Vein endothelial cell (primary cell): ENCODE data around the gene SEMA6B. TPM values are rescaled to one million over a fixed set of nuclear protein-coding genes. Genes with fewer than 3 reads are reported as not detected.

Source experiments
- total RNA-seq: library from RNA; depleted of rRNA; stranded (reverse); fragments of >200 nt; gene quantifications from 2 replicates; pipeline ENCODE4 v1.2.3, GENCODE V29; 2012

Gene SEMA6B, protein sequence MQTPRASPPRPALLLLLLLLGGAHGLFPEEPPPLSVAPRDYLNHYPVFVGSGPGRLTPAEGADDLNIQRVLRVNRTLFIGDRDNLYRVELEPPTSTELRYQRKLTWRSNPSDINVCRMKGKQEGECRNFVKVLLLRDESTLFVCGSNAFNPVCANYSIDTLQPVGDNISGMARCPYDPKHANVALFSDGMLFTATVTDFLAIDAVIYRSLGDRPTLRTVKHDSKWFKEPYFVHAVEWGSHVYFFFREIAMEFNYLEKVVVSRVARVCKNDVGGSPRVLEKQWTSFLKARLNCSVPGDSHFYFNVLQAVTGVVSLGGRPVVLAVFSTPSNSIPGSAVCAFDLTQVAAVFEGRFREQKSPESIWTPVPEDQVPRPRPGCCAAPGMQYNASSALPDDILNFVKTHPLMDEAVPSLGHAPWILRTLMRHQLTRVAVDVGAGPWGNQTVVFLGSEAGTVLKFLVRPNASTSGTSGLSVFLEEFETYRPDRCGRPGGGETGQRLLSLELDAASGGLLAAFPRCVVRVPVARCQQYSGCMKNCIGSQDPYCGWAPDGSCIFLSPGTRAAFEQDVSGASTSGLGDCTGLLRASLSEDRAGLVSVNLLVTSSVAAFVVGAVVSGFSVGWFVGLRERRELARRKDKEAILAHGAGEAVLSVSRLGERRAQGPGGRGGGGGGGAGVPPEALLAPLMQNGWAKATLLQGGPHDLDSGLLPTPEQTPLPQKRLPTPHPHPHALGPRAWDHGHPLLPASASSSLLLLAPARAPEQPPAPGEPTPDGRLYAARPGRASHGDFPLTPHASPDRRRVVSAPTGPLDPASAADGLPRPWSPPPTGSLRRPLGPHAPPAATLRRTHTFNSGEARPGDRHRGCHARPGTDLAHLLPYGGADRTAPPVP
- total RNA-seq, result 236 and 245 TPM in 2 replicates

DNA sequence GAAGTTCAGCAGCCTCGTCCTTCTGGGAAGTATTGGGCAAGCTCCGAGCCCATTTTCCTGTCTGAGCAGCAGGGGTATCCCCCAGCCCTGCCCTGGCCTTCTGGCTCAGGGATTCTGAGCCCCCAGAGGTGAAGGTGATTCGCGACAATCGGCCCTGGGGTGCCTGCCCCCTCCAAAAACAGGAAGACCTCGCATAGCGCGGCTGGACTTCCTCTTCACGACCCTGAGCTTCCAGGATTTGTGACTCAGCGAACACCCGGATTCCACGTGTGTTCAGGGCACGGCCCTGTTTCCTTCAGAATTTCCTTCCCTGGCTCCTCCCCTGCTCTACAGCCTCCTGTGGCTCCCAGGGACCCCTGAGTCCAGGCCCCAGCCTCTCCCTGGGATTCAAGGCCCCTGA is at the start of gene SEMA6B:
TSS of gene SEMA6B (minus strand) at position 116 of the 400 bp plus-strand sequence. CDS start 1,227 bp downstream, outside the sequence.

DNA sequence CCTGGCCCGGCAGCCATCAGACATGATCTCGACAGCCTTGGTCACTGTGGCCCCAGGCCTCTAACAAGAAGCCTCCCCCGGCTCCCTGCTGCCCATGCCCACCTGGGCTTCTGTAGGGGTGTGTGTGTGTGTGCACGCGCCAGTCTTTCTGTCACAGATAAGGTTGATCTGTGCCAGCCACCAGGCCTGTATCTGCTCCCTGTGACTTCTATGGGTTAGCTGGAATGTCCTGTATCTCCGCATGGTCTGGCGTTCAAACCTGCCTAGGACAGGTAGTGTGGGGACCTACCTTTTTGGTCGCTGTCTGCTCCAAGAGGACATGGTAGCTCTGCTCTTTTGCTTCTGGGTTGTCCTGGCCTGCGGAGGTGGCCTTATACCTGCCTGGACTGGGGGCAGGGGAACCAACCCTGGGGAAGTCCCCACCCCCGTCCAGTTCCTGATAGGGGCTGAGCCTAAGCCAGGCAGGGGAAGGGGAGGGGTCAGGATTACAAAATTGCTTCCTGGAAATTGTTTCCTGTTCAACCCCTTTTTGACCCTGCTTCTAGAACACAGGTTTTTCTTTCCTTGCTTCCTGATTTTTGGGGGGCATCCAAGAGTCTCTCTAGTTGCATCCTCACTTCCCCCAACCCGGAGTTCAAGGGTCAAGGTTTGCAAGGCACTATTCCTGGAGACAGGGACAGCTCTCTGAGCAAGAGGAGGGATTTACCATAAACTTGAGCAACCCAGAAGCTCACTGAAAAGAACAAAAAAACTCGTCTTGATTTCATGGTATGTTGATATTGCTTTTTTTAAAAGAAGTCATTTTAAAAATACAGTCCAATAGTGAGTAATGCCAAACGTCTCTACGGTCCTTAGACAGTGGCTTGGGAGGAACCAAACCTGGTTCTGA is 19.5 kb downstream of the SEMA6B start, which contains the start of gene LRG1:
TSS of gene LRG1 (minus strand) at position 344 of the 889 bp plus-strand sequence. CDS start at position 321, 23 bp downstream.

DNA sequence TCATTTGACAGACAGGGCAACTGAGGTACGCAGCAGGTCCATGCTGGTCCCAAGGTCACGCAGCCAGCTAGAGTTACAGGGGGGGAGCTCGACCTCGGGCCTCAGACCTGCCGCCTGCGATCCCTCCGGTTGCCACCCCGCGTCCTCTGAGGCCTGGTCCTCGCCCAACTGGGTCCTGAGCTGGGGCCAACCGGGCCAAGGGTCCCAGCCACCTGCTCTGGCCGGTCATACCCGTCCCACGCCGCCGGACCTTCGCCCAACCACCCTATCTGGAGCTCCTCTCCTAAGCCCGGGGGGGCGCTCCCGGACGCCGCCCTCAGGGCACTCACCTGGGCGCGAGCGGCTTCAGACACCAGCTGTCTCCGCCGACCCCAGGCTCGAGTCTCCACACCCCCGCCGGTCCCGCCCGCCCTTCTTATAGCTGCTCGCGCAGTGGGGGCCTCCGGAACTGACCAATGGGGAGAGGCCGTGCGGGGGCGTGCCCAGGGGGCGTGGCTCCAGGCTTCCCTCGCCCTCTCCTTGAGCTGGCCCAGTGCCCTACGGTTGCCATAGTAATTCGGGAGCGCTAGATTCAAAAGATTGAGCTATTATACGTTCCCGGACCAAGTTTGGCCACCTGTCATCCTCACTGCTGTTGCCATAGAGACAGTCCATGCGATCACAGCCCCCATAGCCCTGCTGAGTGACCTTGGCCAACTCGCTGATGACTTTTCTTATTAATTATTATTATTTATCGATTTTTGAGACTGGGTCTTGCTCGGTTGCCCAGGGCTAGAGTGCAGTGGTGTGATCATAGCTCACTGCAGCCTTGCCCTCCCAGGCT is 24.4 kb downstream of the SEMA6B start, which contains the start of gene PLIN5:
TSS of gene PLIN5 (minus strand) at position 389 of the 823 bp plus-strand sequence. CDS start 1,150 bp downstream, outside the sequence.

GRCh38 chr19:4518345-4519171 is 40.9 kb downstream of the SEMA6B start, which contains the start of gene PLIN4:
TSS of gene PLIN4 (minus strand) at chr19:4518486. CDS start at chr19:4518272, 214 bp downstream.

Other genes with a start within 250 kb of the SEMA6B start
- gene STAP2, start 220.9 kb downstream of the SEMA6B start, total RNA-seq, result 18.5 and 37.6 TPM in 2 replicates
- gene MPND, start 216.1 kb downstream of the SEMA6B start, total RNA-seq, result 6.3 and 8.8 TPM in 2 replicates
- 157 and 199 TPM in 2 replicates for gene SH3GL1, start 159.1 kb downstream of the SEMA6B start, total RNA-seq
- gene CHAF1A, start 157.0 kb downstream of the SEMA6B start, total RNA-seq, result 13.1 and 16.5 TPM in 2 replicates
- gene UBXN6, start 101.9 kb downstream of the SEMA6B start, total RNA-seq, result 83.8 and 109 TPM in 2 replicates
- 72.2 and 77.4 TPM in 2 replicates for gene HDGFL2, start 87.4 kb downstream of the SEMA6B start, total RNA-seq
- under 0.01 TPM in 2 replicates for gene PLIN4, start 41.2 kb downstream of the SEMA6B start, total RNA-seq
- 0.33 and 0.48 TPM in 2 replicates for gene PLIN5, start 24.5 kb downstream of the SEMA6B start, total RNA-seq
- gene LRG1, start 19.6 kb downstream of the SEMA6B start, total RNA-seq, result 0.65 and 0.86 TPM in 2 replicates
- gene TNFAIP8L1, start 79.8 kb upstream of the SEMA6B start, total RNA-seq, result 59.4 and 59.8 TPM in 2 replicates
- gene MYDGF, start 110.7 kb upstream of the SEMA6B start, total RNA-seq, result 165 and 194 TPM in 2 replicates
- 52.9 and 68.2 TPM in 2 replicates for gene DPP9, start 164.2 kb upstream of the SEMA6B start, total RNA-seq
- gene FEM1A, start 232.1 kb upstream of the SEMA6B start, total RNA-seq, result 17.6 and 19.3 TPM in 2 replicates